ENCODE results near the gene LPIN2.

Gene LPIN2

GRCh38 chr18:3044931-3045698 lies 32.2 kb upstream of the LPIN2 start:
- Histone ChIP-seq H3K27ac (no peak overlapping the region), H3K79me2 (no peaks in the 10 kb centered on the region), H3K9ac (no peak overlapping the region), H3K4me1 (peaks cover 6% of the 10 kb centered on the region), H3K27me3 (ENCODE audit: control insufficient read depth, insufficient read depth, low read length) (no peaks in the 10 kb centered on the region), H3K4me3 (ENCODE audit: low read depth, low read length) (no peak overlapping the region), H3K36me3 (ENCODE audit: control insufficient read depth, insufficient read depth, low read length) (no peaks in the 10 kb centered on the region), H2AFZ (no peak overlapping the region), H3K4me2 (ENCODE audit: low read length) (no peak overlapping the region), H3K9me3 (ENCODE audit: control insufficient read depth, low read length) (no peaks in the 10 kb centered on the region)
- TF ChIP-seq CTCF (IDR thresholded peaks at IDR 0.05), result no peak

- Histone ChIP-seq H3K9ac (no peak overlapping the region), H3K27me3 (ENCODE audit: control insufficient read depth, insufficient read depth, low read length) (no peaks in the 10 kb centered on the region), H3K27ac (no peak overlapping the region), H3K4me2 (ENCODE audit: low read length) (no peak overlapping the region), H3K4me1 (peaks cover 6% of the 10 kb centered on the region), H3K9me3 (ENCODE audit: control insufficient read depth, low read length) (no peaks in the 10 kb centered on the region), H3K4me3 (ENCODE audit: low read depth, low read length) (no peak overlapping the region), H3K79me2 (no peaks in the 10 kb centered on the region), H3K36me3 (ENCODE audit: control insufficient read depth, insufficient read depth, low read length) (no peaks in the 10 kb centered on the region), H2AFZ (no peak overlapping the region)
- TF ChIP-seq CTCF (IDR thresholded peaks at IDR 0.05), result no peak
Observed at GRCh38 chr18:3042379-3042778, 29.4 kb upstream of the LPIN2 start.

DNA sequence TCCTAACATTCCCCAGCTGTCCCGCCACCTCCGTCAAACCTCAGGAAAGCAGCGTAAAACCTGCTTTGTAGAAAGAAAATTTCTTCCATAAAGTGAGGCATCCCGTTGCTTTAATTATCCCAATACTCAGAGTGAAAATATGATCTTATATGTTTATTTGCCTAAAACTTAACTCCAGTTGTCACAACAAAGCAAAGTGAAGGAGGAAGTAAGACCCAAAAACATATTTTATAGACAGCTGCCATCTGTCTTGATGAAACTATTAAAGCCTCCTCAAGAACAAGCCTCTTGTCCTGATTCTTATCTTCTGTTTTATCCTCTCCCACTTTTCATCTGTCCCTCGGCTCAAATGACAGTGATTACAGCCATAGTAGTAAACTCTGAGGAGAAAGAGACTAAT lies 28.9 kb upstream of the LPIN2 start:
- TF ChIP-seq CTCF (IDR thresholded peaks at IDR 0.05), result no peak
- H3K79me2 ChIP-seq, result no peaks in the 10 kb centered on the region
- no peaks in the 10 kb centered on the region for H3K27me3 ChIP-seq (ENCODE audit: control insufficient read depth, insufficient read depth, low read length)
- H3K36me3 ChIP-seq (ENCODE audit: control insufficient read depth, insufficient read depth, low read length), result no peaks in the 10 kb centered on the region
- H3K4me1 ChIP-seq, result peaks cover 6% of the 10 kb centered on the region
- H3K4me3 ChIP-seq (ENCODE audit: low read depth, low read length), result no peak overlapping the region
- H2AFZ ChIP-seq, result no peak overlapping the region
- H3K27ac ChIP-seq, result no peak overlapping the region
- H3K9ac ChIP-seq, result no peak overlapping the region
- H3K4me2 ChIP-seq (ENCODE audit: low read length), result no peak overlapping the region
- no peaks in the 10 kb centered on the region for H3K9me3 ChIP-seq (ENCODE audit: control insufficient read depth, low read length)

GRCh38 chr18:3040881-3041280 lies 27.9 kb upstream of the LPIN2 start:
- Histone ChIP-seq H3K4me3 (ENCODE audit: low read depth, low read length) (no peak overlapping the region), H3K4me1 (peaks cover 6% of the 10 kb centered on the region), H3K9me3 (ENCODE audit: control insufficient read depth, low read length) (no peaks in the 10 kb centered on the region), H3K9ac (no peak overlapping the region), H3K4me2 (ENCODE audit: low read length) (no peak overlapping the region), H3K27me3 (ENCODE audit: control insufficient read depth, insufficient read depth, low read length) (no peaks in the 10 kb centered on the region), H3K79me2 (no peaks in the 10 kb centered on the region), H2AFZ (no peak overlapping the region), H3K27ac (no peak overlapping the region), H3K36me3 (ENCODE audit: control insufficient read depth, insufficient read depth, low read length) (no peaks in the 10 kb centered on the region)
- TF ChIP-seq CTCF (IDR thresholded peaks at IDR 0.05), result no peak

DNA sequence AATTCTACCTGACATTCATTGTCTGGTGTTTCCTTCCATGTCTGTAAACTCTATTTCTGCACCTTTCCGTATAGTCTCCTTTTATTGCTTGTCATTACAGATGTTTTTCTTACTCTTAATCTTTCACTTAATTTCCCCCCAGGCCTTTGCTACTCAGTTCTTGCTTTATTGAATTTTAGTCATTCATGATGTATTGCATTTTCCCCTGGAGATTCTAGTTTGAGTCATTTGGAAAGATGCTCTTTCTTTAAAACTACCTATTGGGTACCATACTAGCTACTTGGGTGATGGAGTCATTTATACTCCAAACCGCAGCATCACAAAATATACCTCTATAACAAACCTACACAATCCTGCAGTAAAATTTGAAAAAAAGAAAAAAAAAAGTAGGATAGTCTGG lies 27.2 kb upstream of the LPIN2 start:
- Histone ChIP-seq H3K9ac (no peak overlapping the region), H3K4me3 (ENCODE audit: low read depth, low read length) (no peak overlapping the region), H3K4me2 (ENCODE audit: low read length) (no peak overlapping the region), H2AFZ (no peak overlapping the region), H3K27me3 (ENCODE audit: control insufficient read depth, insufficient read depth, low read length) (no peaks in the 10 kb centered on the region), H3K79me2 (no peaks in the 10 kb centered on the region), H3K9me3 (ENCODE audit: control insufficient read depth, low read length) (no peaks in the 10 kb centered on the region), H3K27ac (no peak overlapping the region), H3K36me3 (ENCODE audit: control insufficient read depth, insufficient read depth, low read length) (no peaks in the 10 kb centered on the region), H3K4me1 (peaks cover 6% of the 10 kb centered on the region)
- TF ChIP-seq CTCF (IDR thresholded peaks at IDR 0.05), result no peak
